K562 (cell line): ENCODE measurements around the gene FHL1. TPM values are rescaled to one million over a fixed set of nuclear protein-coding genes. Genes with fewer than 3 reads are reported as not detected.

Experiments
- ATAC-seq: fragments of 200-7000 bp; cut with Tn5 transposase; 3 replicates; pipeline ENCODE4 v1.9.1; 2020; ENCODE audit warnings: moderate library complexity
- BruUV-seq: library from RNA; stranded (reverse); fragments of 400-500 nt; replicated peaks from 2 replicates; lab custom pipeline; 2021; lab: Mats Ljungman, UMichigan
- CTCF ChIA-PET: fragments of 300-600 bp; formaldehyde crosslinking; extraction: SDS; loops from one replicate; lab custom pipeline; 2021; ENCODE audit warnings: low intra/inter-chr PET ratio; lab: Yijun Ruan, JAX
- POLR2A ChIA-PET: fragments of 300-600, 350-650 bp; sonication (Branson Sonifier 250); formaldehyde crosslinking; extraction: SDS; loops from one replicate; lab custom pipeline; 2021; ENCODE audit warnings: antibody characterized with exemption, inconsistent platforms; lab: Yijun Ruan, JAX
- DNase-seq, 4 experiments: peaks; one replicate each; pipeline versions ENCODE4 v3.0.0 to v3.0.0-alpha.2; 2011 to 2018; ENCODE audit warnings: low spot score in 3 of 4, mixed read lengths in 3 of 4; ENCODE audit errors: extremely low read depth in 1 of 4
- FAIRE-seq: peaks from 2 replicates; lab custom pipeline; 2011; peaks lifted over from hg19 to GRCh38; lab: Jason Lieb, UNC
- H2AFZ ChIP-seq: 2 replicates; pipeline ENCODE4 v1.6.0; 2011; ENCODE audit warnings: low read depth, low read length, control low read depth, inconsistent platforms
- H3K27ac ChIP-seq: fragments of 200-600 bp; 3 replicates; pipeline ENCODE4 v1.8.0; 2011; ENCODE audit warnings: low read depth, mild to moderate bottlenecking, control low read depth, inconsistent platforms, low read length, moderate library complexity, mixed read lengths; ENCODE audit errors: extremely low read depth
- H3K27me3 ChIP-seq, 2 experiments: fragments of 300-600 bp in 1 of 2; 2 replicates in 1 of 2; 3 replicates in 1 of 2; pipeline versions ENCODE4 v1.6.0 to v1.8.0; 2011; ENCODE audit warnings: inconsistent platforms in 2 of 2, low read length in 2 of 2, mild to moderate bottlenecking in 1 of 2, mixed read lengths in 1 of 2, moderate library complexity in 1 of 2; ENCODE audit not compliant: control insufficient read depth in 2 of 2, insufficient read depth in 2 of 2
- H3K36me3 ChIP-seq: fragments of 300-600 bp; 3 replicates; pipeline ENCODE4 v1.8.0; 2011; ENCODE audit warnings: mild to moderate bottlenecking, low read length, inconsistent platforms; ENCODE audit not compliant: control insufficient read depth, insufficient read depth
- H3K4me1 ChIP-seq, 2 experiments: fragments of 200-600 bp in 1 of 2; replicated peaks in 1 of 2; 2 replicates in 1 of 2; 3 replicates in 1 of 2; pipeline versions ENCODE4 v1.5.1 to v1.8.0; 2011; ENCODE audit warnings: inconsistent platforms in 2 of 2, low read length in 2 of 2, mild to moderate bottlenecking in 1 of 2, mixed read lengths in 1 of 2, moderate library complexity in 1 of 2; ENCODE audit not compliant: control insufficient read depth in 2 of 2, insufficient read depth in 2 of 2
- H3K4me2 ChIP-seq: 2 replicates; pipeline ENCODE4 v1.6.1; 2011; ENCODE audit warnings: low read length, control low read depth, inconsistent platforms, mixed read lengths; ENCODE audit not compliant: insufficient read depth
- H3K4me3 ChIP-seq: fragments of 200-600 bp; sonication (generic), shearing (Covaris generic); 2 replicates; pipeline ENCODE4 v1.5.1; 2016; ENCODE audit warnings: control low read depth, inconsistent platforms
- H3K79me2 ChIP-seq: fragments of 200-600 bp; 3 replicates; pipeline ENCODE4 v1.8.0; 2011; ENCODE audit warnings: low read length, inconsistent platforms; ENCODE audit not compliant: control insufficient read depth, insufficient read depth
- H3K9ac ChIP-seq, 2 experiments: 2 replicates each; pipeline versions ENCODE4 v1.6.0 to v1.6.1; 2011; ENCODE audit warnings: low read depth in 2 of 2, low read length in 2 of 2, control low read depth in 1 of 2, inconsistent platforms in 1 of 2, mild to moderate bottlenecking in 1 of 2, mixed read lengths in 1 of 2; ENCODE audit not compliant: insufficient read depth in 1 of 2
- H3K9me1 ChIP-seq: one replicate; pipeline ENCODE4 v1.6.0; 2011; ENCODE audit warnings: inconsistent platforms, mild to moderate bottlenecking, low read length, moderate library complexity; ENCODE audit not compliant: control insufficient read depth, insufficient read depth
- H3K9me3 ChIP-seq: replicated peaks from 2 replicates; pipeline ENCODE4 v1.5.1; 2011; ENCODE audit warnings: low read depth, low read length, inconsistent platforms; ENCODE audit not compliant: control insufficient read depth, insufficient read depth
- H4K20me1 ChIP-seq: replicated peaks from 2 replicates; pipeline ENCODE4 v1.6.1; 2011; ENCODE audit warnings: low read length, inconsistent platforms, mixed read lengths; ENCODE audit not compliant: control insufficient read depth, insufficient read depth
- HDAC8 ChIP-seq: fragments of 450-650 bp; IDR thresholded peaks from 2 replicates; pipeline ENCODE4 v1.6.1; 2016; ENCODE audit warnings: mild to moderate bottlenecking, missing genetic modification characterization, moderate library complexity, missing compliant biosample characterization
- VEZF1 ChIP-seq: fragments of 200-800 bp; sonication (Bioruptor generic); IDR thresholded peaks from 2 replicates; pipeline ENCODE4 v1.6.1; 2017; ENCODE audit warnings: missing genetic modification characterization, missing compliant biosample characterization
- ZMIZ1 ChIP-seq, 2 experiments: fragments of 150-350 bp in 1 of 2; IDR thresholded peaks; 2 replicates each; pipeline ENCODE4 v1.6.1; 2012 to 2016; ENCODE audit warnings: low read depth in 2 of 2, low read length in 2 of 2, mild to moderate bottlenecking in 1 of 2, moderate library complexity in 1 of 2
- WGBS: fragments of 100-300 bp; shearing (Covaris generic); methylation state at CpG from one replicate; pipeline ENCODE4 v1.1.6; 2016; ENCODE audit warnings: low coverage, mixed read lengths; ENCODE audit not compliant: insufficient coverage; ENCODE audit errors: missing lambda C conversion rate; 5-methylcytosine and 5-hydroxymethylcytosine counted together
- in situ Hi-C: fragments of 300-500 bp; cut with MboI; formaldehyde crosslinking; loops from 4 replicates; pipeline ENCODE4 v1.15.0; 2018; ENCODE audit warnings: inconsistent platforms, mixed read lengths
- intact Hi-C: fragments of 100-400 bp; cut with micrococcal nuclease; formaldehyde crosslinking; loops from 2 replicates; pipeline ENCODE4 v1.14.2; 2022
- polyA plus RNA-seq, 8 experiments: library from polyadenylated mRNA; depleted of rRNA in 4 of 8; stranded (reverse) in 5 of 8; unstranded in 3 of 8; fragments of >200 nt; fragmentation: Nextera tagmentation in 2 of 8; fragmentation: Illumina TruSeq in 1 of 8; extraction: Ambion mirVana in 2 of 8; extraction: Trizol in 1 of 8; gene quantifications; 2 replicates each; pipeline versions ENCODE4 v1.2.1 to v1.2.3, GENCODE V29; 2011 to 2014; ENCODE audit warnings: inconsistent platforms in 1 of 8, missing spikeins in 1 of 8
- total RNA-seq, 7 experiments: library from RNA; depleted of rRNA in 6 of 7; stranded (reverse); fragments of >200 nt in 6 of 7; fragmentation: Illumina TruSeq in 2 of 7; extraction: Trizol in 2 of 7; gene quantifications; 2 replicates each; pipeline versions ENCODE4 v1.2.1 to v1.2.3, GENCODE V29; 2011 to 2021; ENCODE audit warnings: low replicate concordance in 1 of 7

FHL1 gene
- total and polyA plus RNA-seq, 9 of the 15 experiments (the other 6 are each of a cell fraction or from before 2014, with no cell fraction given) = 0.03 to 3.0 (median 0.13) TPM; not detected in 1

GRCh38 chrX:136126371-136126770 lies 21.0 kb upstream of the FHL1 start:
- WGBS = 21% methylated on average over 5 of the region's 6 CpGs
- DNase-seq (no peak), FAIRE-seq (no peak), ATAC-seq (no peak)
- H3K27ac ChIP-seq = no peak overlapping the region
- intact Hi-C loops (no loop called here), in situ Hi-C loops (no loop called here)
- H3K27me3 ChIP-seq = no peaks in the 10 kb centered on the region
- POLR2A ChIA-PET = no interaction called here
- CTCF ChIA-PET = no interaction called here
- H2AFZ ChIP-seq = no peak overlapping the region
- H3K36me3 ChIP-seq = no peaks in the 10 kb centered on the region
- no peaks in the 10 kb centered on the region; a peak in 1 of 5 replicates for H3K4me1 ChIP-seq
- H3K9me1 ChIP-seq = no peaks in the 10 kb centered on the region
- H3K9ac ChIP-seq = no peak overlapping the region
- no TSS peak for BruUV-seq
- no peak overlapping the region for H3K4me3 ChIP-seq
- H3K79me2 ChIP-seq = no peaks in the 10 kb centered on the region
- H3K9me3 ChIP-seq = no peaks in the 10 kb centered on the region
- no peaks in the 10 kb centered on the region; the same call in 1 of the 2 replicates for H4K20me1 ChIP-seq
- no peak for TF ChIP-seq ZMIZ1 (IDR thresholded peaks at IDR 0.05; ENCODE audit: low read depth in 2 of 2, low read length in 2 of 2)
- TF ChIP-seq HDAC8 = no peak
- TF ChIP-seq VEZF1 (CRISPR knock-in tag) = no peak
- TF ChIP-seq, all 486 proteins: peak for 0
- no peak overlapping the region for H3K4me2 ChIP-seq
